ENCODE data around the gene HDLBP. TPM values are rescaled to one million over a fixed set of nuclear protein-coding genes. Genes with fewer than 3 reads are reported as not detected.
A peak's percentile ranks its signal among the peaks of the same experiment; 100 is the strongest.

The HDLBP gene
- total RNA-seq, 2 experiments from 2014 or later = 170 to 176 TPM

DNA sequence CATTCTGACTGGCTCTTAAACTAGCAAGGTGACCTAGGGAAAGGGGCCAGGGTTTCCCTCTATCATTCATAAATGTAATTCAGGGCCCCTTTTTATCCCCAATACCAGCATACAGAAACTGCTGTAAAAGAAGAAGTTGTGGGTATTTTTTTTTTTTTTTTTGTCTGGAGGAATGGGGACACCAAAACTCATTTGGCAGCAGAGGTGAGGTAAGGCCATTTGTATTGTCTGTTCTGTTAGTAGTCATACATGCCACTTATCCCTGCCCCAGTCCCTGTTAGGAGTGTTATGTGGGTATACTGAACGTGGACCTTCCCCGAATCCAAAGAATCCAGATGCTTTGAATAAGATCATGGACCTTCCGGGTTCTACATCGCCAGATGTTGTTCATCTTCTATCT is 1.9 kb upstream of the HDLBP start:
- POLR2A ChIA-PET = interaction anchor here (1.1 kb wide), 1 partner anchor 41 kb away, joined by 4 read pairs; no protein-coding TSS in a partner anchor
- peaks cover 52% of the 10 kb centered on the region for H3K36me3 ChIP-seq (ENCODE audit: insufficient read depth, low read length)
- H3K9me2 ChIP-seq (ENCODE audit: insufficient read depth, low read length) = no peaks in the 10 kb centered on the region
- peak overlapping the region; percentile 87 for H3K27ac ChIP-seq (ENCODE audit: low read depth, low read length, poor library complexity, severe bottlenecking)
- peak overlapping the region; percentile 96 for H3K4me3 ChIP-seq (ENCODE audit: low read depth, low read length, poor library complexity, severe bottlenecking)
- no peaks in the 10 kb centered on the region for H3K9me3 ChIP-seq (ENCODE audit: low read length)
- peaks cover 88% of the 10 kb centered on the region for H3K79me2 ChIP-seq (ENCODE audit: insufficient read depth, low read depth, low read length)
- TF ChIP-seq, protein P1, sequence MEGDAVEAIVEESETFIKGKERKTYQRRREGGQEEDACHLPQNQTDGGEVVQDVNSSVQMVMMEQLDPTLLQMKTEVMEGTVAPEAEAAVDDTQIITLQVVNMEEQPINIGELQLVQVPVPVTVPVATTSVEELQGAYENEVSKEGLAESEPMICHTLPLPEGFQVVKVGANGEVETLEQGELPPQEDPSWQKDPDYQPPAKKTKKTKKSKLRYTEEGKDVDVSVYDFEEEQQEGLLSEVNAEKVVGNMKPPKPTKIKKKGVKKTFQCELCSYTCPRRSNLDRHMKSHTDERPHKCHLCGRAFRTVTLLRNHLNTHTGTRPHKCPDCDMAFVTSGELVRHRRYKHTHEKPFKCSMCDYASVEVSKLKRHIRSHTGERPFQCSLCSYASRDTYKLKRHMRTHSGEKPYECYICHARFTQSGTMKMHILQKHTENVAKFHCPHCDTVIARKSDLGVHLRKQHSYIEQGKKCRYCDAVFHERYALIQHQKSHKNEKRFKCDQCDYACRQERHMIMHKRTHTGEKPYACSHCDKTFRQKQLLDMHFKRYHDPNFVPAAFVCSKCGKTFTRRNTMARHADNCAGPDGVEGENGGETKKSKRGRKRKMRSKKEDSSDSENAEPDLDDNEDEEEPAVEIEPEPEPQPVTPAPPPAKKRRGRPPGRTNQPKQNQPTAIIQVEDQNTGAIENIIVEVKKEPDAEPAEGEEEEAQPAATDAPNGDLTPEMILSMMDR (conservative IDR thresholded peaks at IDR 0.05; ENCODE audit: low read length) = no peak
- no peak for TF ChIP-seq EZH2phosphoT487 (IDR thresholded peaks at IDR 0.05; ENCODE audit: borderline replicate concordance, low read depth, low read length)
- intact Hi-C loops (cut with micrococcal nuclease; ENCODE audit: unreplicated experiment) = loop anchor here (5.0 to 10.0 kb wide), 2 partner anchors 385 to 733 kb away; partner anchors contain the start of genes CAPN10 and ING5
- peak overlapping the region; percentile 86 for H3K4me2 ChIP-seq (ENCODE audit: low read length)
- DNase-seq (ENCODE audit: low spot score) = peak; percentile 36
- H2AFZ ChIP-seq (ENCODE audit: low read length) = no peak overlapping the region
- peaks cover 68% of the 10 kb centered on the region for H3K4me1 ChIP-seq (ENCODE audit: insufficient read depth, low read length, poor library complexity, severe bottlenecking)
- CTCF ChIA-PET (ENCODE audit: unreplicated experiment) = no interaction called here
- peaks cover 57% of the 10 kb centered on the region for H4K20me1 ChIP-seq (ENCODE audit: insufficient read depth, low read length)
- TSS peak; percentile 51 for BruUV-seq (replicated peaks)

DNA sequence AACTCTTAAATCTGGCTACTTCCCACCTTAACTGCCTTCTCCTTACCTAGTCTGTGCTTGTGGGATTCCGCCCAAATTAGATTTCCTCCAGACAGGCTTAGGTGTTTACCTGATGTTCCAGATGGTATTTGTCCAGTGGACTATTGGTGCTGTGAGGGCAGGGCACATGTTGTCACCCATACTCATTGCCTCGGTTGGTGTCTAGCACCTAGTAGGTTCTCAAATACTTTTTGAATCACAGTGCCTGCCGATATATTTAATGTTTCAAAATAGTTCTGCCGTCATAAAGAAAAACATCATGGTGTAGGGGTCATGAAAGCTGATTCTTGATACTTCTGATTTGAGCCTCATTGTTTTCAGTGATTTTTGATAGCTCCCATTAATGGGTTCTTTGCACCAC is 1.4 kb upstream of the HDLBP start:
- intact Hi-C loops (cut with micrococcal nuclease; ENCODE audit: unreplicated experiment) = loop anchor here (5.0 to 10.0 kb wide), 2 partner anchors 385 to 732 kb away; partner anchors contain the start of genes CAPN10 and ING5
- Histone ChIP-seq H3K27ac (ENCODE audit: low read depth, low read length, poor library complexity, severe bottlenecking) (peak overlapping the region; percentile 87), H3K4me2 (ENCODE audit: low read length) (peak overlapping the region; percentile 86), H3K4me1 (ENCODE audit: insufficient read depth, low read length, poor library complexity, severe bottlenecking) (peaks cover 68% of the 10 kb centered on the region), H3K79me2 (ENCODE audit: insufficient read depth, low read depth, low read length) (peaks cover 88% of the 10 kb centered on the region), H3K4me3 (ENCODE audit: low read depth, low read length, poor library complexity, severe bottlenecking) (peak overlapping the region; percentile 96), H4K20me1 (ENCODE audit: insufficient read depth, low read length) (peaks cover 59% of the 10 kb centered on the region), H3K36me3 (ENCODE audit: insufficient read depth, low read length) (peaks cover 47% of the 10 kb centered on the region), H3K9me3 (ENCODE audit: low read length) (no peaks in the 10 kb centered on the region), H3K9me2 (ENCODE audit: insufficient read depth, low read length) (no peaks in the 10 kb centered on the region), H2AFZ (ENCODE audit: low read length) (no peak overlapping the region)
- no TSS peak for BruUV-seq (replicated peaks)
- ChIA-PET CTCF (ENCODE audit: unreplicated experiment) (no interaction called here), POLR2A (interaction anchor here (1.1 to 1.5 kb wide), 3 partner anchors 41 to 55 kb away, joined by 4 to 6 read pairs (median 4); no protein-coding TSS in a partner anchor)
- TF ChIP-seq, protein P1 (conservative IDR thresholded peaks at IDR 0.05; ENCODE audit: low read length) = no peak
- no peak for TF ChIP-seq EZH2phosphoT487 (IDR thresholded peaks at IDR 0.05; ENCODE audit: borderline replicate concordance, low read depth, low read length)
- no peak for DNase-seq (ENCODE audit: low spot score)
